Epithelial cell of esophagus (primary cell): ENCODE measurements around the gene TMEM165.

Source experiments
- DNase-seq: peaks from one replicate; pipeline ENCODE4 v3.0.0; 2010; ENCODE audit warnings: low read depth
- H3K4me3 ChIP-seq: 2 replicates; pipeline ENCODE4 v1.5.1; 2011; ENCODE audit warnings: mild to moderate bottlenecking, low read length, control low read depth
- CTCF ChIP-seq: IDR thresholded peaks from 2 replicates; pipeline ENCODE4 v1.5.1; 2011; ENCODE audit warnings: low read depth, mild to moderate bottlenecking, low read length, control low read depth, inconsistent platforms; ENCODE audit not compliant: insufficient read depth; ENCODE audit errors: missing control alignments

The TMEM165 gene

DNA sequence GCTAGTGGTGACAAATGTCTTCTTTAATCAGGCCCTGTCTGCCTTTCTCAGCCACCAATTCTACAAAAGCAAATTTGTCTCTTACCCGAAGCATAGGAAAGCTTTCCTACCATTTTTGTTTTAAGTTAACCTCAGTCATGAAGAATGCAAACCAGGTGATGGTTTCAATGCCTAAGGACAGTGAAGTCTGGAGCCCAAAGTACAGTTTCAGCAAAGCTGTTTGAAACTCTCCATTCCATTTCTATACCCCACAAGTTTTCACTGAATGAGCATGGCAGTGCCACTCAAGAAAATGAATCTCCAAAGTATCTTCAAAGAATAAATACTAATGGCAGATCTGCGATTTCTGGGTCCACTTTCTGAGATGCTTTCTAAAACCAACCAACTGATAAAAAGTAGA is 25.8 kb upstream of the TMEM165 start:
- no peak for DNase-seq
- no peak overlapping the region for H3K4me3 ChIP-seq
- no peak for TF ChIP-seq CTCF

GRCh38 chr4:55372259-55372658 is 23.5 kb upstream of the TMEM165 start:
- no peak for TF ChIP-seq CTCF
- no peak for DNase-seq
- no peak overlapping the region for H3K4me3 ChIP-seq

DNA sequence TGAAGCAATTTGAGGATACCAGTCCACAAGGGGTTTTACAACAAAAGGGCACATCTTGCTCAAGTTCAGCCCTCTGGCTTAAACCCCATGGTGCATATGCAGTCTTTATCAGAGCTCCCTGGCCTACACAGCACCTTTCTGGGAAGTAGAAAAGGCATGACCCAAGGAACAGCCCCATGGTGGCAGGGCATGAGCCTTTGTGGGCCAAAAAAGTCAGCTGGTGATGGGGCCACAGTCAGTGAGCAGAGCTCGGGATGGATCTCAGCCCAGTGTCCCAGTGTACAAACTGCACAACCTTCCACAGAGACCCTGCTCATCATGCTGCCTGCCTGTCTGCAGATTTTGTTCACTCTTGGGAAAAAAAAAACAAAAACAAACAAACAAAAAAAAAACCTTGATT is 22.3 kb upstream of the TMEM165 start:
- H3K4me3 ChIP-seq = no peak overlapping the region
- DNase-seq = no peak
- no peak for TF ChIP-seq CTCF

DNA sequence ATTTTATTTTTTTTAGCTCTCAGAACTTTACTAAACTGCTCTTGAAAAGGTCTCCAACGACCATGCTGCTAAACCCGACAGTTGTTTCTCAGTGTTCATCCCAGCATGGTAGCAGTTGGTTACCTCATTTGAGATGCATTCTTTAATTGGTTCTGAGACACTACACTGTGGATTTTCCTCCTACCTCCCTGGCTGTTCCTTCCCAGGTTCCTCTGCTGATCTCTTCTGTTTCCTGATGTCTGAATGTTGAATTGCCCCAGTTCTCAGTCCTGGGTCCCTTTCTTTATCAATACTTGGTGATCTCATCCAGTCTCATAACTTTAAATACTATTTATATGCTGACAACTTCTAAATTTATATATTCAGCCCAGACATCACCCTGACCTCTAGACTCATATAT is 19.1 kb upstream of the TMEM165 start:
- H3K4me3 ChIP-seq = no peak overlapping the region
- DNase-seq = no peak
- TF ChIP-seq CTCF = no peak

- peak; percentile 91 for DNase-seq
- no peak overlapping the region for H3K4me3 ChIP-seq
- no peak for TF ChIP-seq CTCF
Observed at GRCh38 chr4:55378617-55379467, 16.9 kb upstream of the TMEM165 start.

DNA sequence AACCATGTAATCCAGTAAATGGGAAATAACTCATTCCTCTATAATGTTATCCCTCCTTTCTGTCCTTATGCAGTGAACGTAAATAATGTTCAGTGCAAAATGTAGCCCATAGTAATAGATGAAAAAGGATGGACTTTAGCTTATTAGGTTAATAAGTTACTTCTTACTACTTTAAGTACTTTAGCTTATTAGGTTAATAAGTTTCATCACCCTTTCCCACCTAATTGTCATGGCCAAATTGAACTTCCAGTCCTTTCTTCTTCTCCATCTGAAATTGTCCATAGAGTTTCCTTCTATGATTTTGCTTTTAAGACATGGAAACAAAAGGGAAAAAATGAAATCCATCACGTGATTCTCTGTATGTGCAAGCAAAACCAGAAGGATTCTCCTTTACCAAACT is 15.2 kb upstream of the TMEM165 start:
- TF ChIP-seq CTCF = no peak
- H3K4me3 ChIP-seq = no peak overlapping the region
- DNase-seq = no peak

GRCh38 chr4:55381502-55381901 is 14.3 kb upstream of the TMEM165 start:
- TF ChIP-seq CTCF = no peak
- H3K4me3 ChIP-seq = no peak overlapping the region
- no peak for DNase-seq
